ENCODE data around the gene CCT4. TPM values are rescaled to one million over a fixed set of nuclear protein-coding genes. Genes with fewer than 3 reads are reported as not detected.

Gene CCT4
- total and polyA plus RNA-seq, 11 donors = 42.1 to 170 (median 96.9) TPM

GRCh38 chr2:61822255-61822654 lies 66.2 kb downstream of the CCT4 start:
- no peak for DNase-seq
- WGBS, 4 donors = 92 to 97% (median 97%) methylated on average over 2 of the region's 2 CpGs
- H3K36me3 ChIP-seq = peaks cover 0 to 4% (median 0%) of the 10 kb centered on the region in 9 donors
- no peak for ATAC-seq
- H3K4me1 ChIP-seq = no peaks in the 10 kb centered on the region
- intact Hi-C loops (cut with DNase I) = no loop called here
- no peaks in the 10 kb centered on the region for H3K27me3 ChIP-seq
- TF ChIP-seq POLR2A (IDR thresholded peaks at IDR 0.05) (no peak), CTCF (IDR thresholded peaks at IDR 0.05) (no peak)
- no peak overlapping the region for H3K27ac ChIP-seq
- H3K9me3 ChIP-seq = no peaks in the 10 kb centered on the region
- H3K4me3 ChIP-seq = no peak overlapping the region

Other genes with a start within 250 kb of the CCT4 start
- gene FAM161A, start 34.6 kb downstream of the CCT4 start, total RNA-seq = 1 to 10 TPM in 8 of 9 donors, under 1 TPM in 1; 0.56 to 2.9 (median 2.3) TPM
- 1 to 10 TPM in 1 of 2 donors, under 1 TPM in 1; 0.84 to 4.4 TPM for gene FAM161A, start 34.6 kb downstream of the CCT4 start, polyA plus RNA-seq
- gene COMMD1, start 17.0 kb upstream of the CCT4 start, total RNA-seq = 10 to 100 TPM; 50.1 to 79.6 (median 64.2) TPM
- 10 to 100 TPM; 71.4 to 99.5 TPM for gene COMMD1, start 17.0 kb upstream of the CCT4 start, polyA plus RNA-seq